RCC 7860 (cell line): ENCODE measurements around the gene ADGRE2.

Experiments
- DNase-seq: peaks from one replicate; pipeline ENCODE4 v3.0.0-alpha.2; 2015; ENCODE audit warnings: low spot score
- FAIRE-seq: peaks from 2 replicates; lab custom pipeline; 2012; peaks lifted over from hg19 to GRCh38; lab: Jason Lieb, UNC

The ADGRE2 gene

GRCh38 chr19:14748601-14749000 is 29.8 kb downstream of the ADGRE2 start:
- FAIRE-seq (no peak), DNase-seq (no peak)

DNA sequence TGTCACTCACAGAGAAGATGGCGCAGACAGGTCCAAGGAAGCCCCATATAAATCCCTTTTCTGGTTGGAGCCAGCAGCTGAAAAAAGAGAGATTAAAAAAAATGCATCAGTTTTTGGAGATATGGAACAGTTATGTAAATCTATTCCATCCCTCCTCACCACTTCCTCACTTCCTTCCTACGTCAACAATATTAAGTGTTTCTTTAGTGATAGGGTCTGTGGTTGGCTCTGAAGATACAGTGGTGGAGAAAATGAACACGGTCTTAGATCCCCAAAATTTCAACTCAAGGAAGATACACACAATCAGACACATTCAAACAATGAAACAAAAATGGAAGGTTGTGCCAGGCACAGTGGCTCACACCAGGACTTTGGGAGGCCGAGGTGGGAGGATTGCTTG is 31.5 kb downstream of the ADGRE2 start:
- no peak for DNase-seq
- FAIRE-seq: no peak

GRCh38 chr19:14735915-14736314 is 42.4 kb downstream of the ADGRE2 start:
- DNase-seq (no peak), FAIRE-seq (no peak)

GRCh38 chr19:14733574-14733973 is 44.8 kb downstream of the ADGRE2 start:
- DNase-seq (no peak), FAIRE-seq (no peak)

DNA sequence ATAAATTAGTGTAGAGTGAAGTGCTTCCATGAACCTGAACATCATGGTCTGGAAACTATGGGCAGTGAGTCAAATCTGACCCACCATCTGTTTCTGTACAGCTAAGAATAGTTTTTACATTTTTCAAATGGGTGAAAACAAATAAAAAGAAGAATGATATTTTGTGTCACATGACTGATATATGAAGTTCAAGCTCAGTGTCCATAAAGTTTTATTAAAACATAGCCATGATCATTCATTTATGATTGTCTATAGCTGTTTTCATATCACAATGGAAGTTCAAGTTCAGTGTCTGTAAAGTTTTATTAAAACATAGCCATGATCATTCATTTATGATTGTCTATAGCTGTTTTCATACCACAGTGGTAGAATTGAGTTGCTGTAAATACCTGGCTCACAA is 45.9 kb downstream of the ADGRE2 start:
- no peak for FAIRE-seq
- no peak for DNase-seq

DNA sequence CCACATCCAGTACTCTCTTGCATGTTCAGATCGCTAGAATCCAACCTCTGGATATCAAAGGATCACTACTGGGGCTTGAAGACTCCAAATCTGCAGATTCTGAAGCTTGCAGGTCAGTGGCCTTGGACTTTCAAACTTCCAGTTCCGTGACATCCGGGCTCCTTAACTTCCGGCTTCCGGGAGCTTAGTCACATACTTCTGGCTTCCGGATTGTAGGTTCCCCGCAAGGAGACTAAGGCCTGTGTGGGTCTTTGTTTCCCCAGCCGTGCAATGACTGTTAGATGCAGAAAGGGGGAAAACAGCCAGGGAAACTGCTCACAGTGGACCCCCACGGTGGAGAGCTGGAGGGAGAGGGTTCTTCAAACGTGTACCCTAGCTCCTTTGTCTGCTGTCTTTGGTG is 47.2 kb downstream of the ADGRE2 start:
- FAIRE-seq (no peak), DNase-seq (no peak)

GRCh38 chr19:14728595-14728994 is 49.8 kb downstream of the ADGRE2 start:
- FAIRE-seq (no peak), DNase-seq (no peak)

DNA sequence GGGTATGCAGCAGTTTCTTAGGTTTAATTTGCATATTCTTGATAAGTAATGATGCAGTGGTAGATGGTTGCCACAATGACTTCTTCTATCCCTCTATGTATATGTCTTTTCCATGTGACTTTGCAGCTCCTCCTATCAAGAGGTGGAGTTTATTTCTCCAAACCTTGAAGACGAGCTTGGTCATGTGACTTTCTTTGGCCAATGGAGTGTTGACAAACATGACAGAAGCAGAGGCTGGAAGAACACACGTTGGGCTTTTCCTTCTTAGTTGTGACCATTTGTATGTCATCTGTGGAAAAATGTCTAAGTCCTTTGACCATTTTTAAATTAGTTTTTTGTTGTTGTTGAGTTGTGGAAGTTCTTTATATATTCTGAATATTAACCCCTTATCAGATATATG is 56.2 kb downstream of the ADGRE2 start:
- no peak for DNase-seq
- no peak for FAIRE-seq

- DNase-seq (no peak), FAIRE-seq (no peak)
These were observed 59.2 kb downstream of the ADGRE2 start for GRCh38 chr19:14719162-14719561.

DNA sequence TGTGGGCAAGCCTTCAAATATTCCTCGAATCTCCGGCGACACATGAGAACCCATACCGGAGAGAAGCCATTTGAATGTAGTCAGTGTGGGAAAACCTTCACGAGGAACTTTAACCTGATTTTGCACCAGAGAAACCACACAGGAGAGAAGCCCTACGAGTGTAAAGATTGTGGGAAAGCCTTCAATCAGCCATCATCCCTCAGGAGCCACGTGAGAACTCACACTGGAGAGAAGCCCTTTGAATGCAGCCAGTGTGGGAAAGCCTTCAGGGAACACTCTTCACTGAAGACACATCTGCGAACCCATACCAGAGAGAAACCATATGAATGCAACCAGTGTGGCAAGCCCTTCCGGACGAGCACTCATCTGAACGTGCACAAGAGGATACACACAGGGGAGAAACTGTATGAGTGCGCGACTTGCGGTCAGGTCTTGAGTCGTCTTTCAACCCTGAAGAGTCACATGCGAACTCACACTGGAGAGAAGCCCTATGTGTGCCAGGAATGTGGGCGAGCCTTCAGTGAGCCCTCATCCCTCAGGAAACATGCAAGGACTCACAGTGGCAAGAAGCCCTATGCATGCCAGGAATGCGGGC is 59.7 kb downstream of the ADGRE2 start:
- DNase-seq (no peak), FAIRE-seq (no peak)

DNA sequence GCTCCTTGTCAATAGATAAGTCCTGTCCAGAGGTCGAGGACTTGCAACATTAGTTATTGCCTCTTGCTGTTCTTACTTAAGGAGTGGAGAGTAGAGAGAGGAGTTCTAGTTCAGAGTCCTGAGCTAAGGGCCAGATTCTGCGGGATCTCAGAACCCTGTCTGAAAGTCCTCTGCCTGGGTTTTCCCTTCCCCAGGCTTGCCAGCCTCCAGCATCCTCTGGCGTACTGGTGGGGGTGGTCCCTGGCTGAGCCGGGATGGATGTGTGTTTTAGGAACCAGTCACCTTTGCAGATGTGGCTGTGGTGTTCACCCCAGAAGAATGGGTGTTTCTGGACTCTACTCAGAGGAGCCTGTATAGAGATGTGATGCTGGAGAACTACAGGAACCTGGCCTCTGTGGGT is 62.5 kb downstream of the ADGRE2 start:
- FAIRE-seq (no peak), DNase-seq (no peak)

DNA sequence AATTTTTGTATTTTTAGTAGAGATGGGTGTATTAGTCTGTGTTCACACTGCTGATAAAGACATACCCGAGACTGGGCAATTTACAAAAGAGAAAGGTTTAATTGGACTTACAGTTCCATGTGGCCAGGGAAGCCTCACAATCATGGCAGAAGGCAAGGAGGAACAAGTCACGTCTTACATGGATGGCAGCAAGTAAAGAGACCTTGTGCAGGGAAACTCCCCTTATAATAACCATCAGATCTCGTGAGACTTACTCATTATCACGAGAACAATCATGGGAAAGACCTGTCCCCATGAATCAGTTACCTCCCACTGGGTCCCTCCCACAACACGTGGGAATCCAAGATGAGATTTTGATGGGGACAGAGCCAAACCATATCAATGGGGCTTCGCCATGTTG is 73.9 kb downstream of the ADGRE2 start:
- no peak for FAIRE-seq
- no peak for DNase-seq

- no peak for DNase-seq
- no peak for FAIRE-seq
These were observed 74.5 kb downstream of the ADGRE2 start for GRCh38 chr19:14703833-14704232.

GRCh38 chr19:14700711-14701375 is 77.5 kb downstream of the ADGRE2 start:
- DNase-seq (no peak), FAIRE-seq (no peak)

- FAIRE-seq (no peak), DNase-seq (no peak)
These were observed 78.7 kb downstream of the ADGRE2 start for GRCh38 chr19:14699641-14700040.

DNA sequence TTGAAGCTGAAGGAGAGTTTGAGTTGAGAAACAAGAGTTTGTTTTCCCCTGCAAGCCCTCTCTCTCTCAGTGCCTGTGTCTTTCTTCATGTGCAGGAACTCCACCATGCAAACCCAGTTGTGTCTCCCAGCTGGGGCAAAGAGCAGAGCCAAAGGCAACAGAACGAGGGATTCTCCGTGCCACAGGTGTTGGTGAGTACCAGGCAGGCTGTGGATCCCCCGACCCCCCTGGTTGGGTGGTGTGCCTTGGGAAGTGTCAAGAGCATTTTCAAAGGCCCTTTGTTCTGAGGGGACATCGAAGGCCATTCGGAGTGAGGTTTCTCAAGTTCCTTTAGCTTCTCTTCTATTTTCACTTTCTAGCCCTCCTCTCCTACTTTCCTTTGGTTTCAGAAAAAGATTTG is 82.9 kb downstream of the ADGRE2 start:
- no peak for DNase-seq
- FAIRE-seq: no peak

GRCh38 chr19:14694641-14695266 is 83.6 kb downstream of the ADGRE2 start:
- DNase-seq (no peak), FAIRE-seq (no peak)

GRCh38 chr19:14689598-14690503 is 88.5 kb downstream of the ADGRE2 start, which contains the start of gene ZNF333:
Gene ZNF333, plus strand, starts transcription at chr19:14690048. Its CDS starts 3,444 bp downstream, at chr19:14693492.
- FAIRE-seq (no peak), DNase-seq (peak; percentile 73)

DNA sequence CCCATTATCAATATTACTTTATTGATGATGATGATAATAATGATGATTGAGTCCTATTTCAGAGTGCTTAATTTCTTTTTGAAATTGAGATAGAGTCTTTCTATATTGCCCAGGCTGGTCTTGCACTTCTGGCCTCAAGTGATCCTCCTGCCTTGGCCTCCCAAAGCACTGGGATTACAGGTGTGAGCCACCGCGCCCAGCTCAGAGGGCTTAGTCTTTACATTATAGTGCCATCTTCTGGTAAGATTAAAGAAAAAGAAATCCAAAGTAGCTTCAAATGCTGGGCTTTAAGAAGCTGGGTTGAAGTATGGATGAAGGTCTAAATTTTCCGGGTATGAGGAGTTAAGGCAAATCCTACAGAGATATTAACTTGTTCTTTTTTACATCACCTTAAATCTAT is 91.9 kb downstream of the ADGRE2 start:
- DNase-seq (peak; percentile 9), FAIRE-seq (no peak)

DNA sequence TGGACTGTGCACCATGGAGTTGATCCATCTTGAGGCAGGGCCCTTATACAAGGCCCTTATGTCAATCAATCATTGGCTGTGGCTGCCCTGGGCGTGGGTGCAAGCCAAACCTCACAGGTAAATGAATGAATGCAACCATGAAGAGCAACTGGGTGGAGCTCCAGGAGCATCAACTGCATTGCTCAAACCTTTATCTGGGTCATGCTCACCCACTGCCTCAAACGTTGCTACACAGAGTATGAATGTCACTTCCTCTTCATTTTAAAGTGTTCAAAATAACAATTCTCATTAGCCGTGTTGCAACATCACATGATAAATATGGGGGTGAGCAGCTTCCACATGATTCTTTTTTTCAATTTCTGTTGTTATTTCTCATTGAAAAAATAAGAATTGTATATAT is 94.9 kb downstream of the ADGRE2 start:
- no peak for FAIRE-seq
- DNase-seq: no peak
